Fibroblast of the conjunctiva (primary cell): ENCODE data around the gene FERMT1.
"Not testable (repeated sequence)": the region's sequence is repeated elsewhere in the genome, so short reads cannot be mapped to it uniquely, and the experiment has no call there.

Source experiments
- DNase-seq: peaks from one replicate; pipeline ENCODE4 v3.0.0-alpha.2; 2010; ENCODE audit warnings: low read depth

FERMT1 gene

GRCh38 chr20:6069669-6070068 is 53.2 kb downstream of the FERMT1 start:
- no peak for DNase-seq

GRCh38 chr20:6067763-6068318 is 55.0 kb downstream of the FERMT1 start:
- DNase-seq, result no peak

- DNase-seq, result no peak
Observed at GRCh38 chr20:6066582-6066981, 56.2 kb downstream of the FERMT1 start.

GRCh38 chr20:6061544-6061943 is 61.3 kb downstream of the FERMT1 start:
- no peak for DNase-seq

- DNase-seq, result no peak
Observed at GRCh38 chr20:6060213-6060612, 62.6 kb downstream of the FERMT1 start.

GRCh38 chr20:6058684-6059295 is 64.0 kb downstream of the FERMT1 start:
- no peak for DNase-seq

GRCh38 chr20:6057691-6058090 is 65.1 kb downstream of the FERMT1 start:
- no peak for DNase-seq

GRCh38 chr20:6057139-6057538 is 65.7 kb downstream of the FERMT1 start:
- DNase-seq, result no peak

GRCh38 chr20:6055981-6056569 is 66.8 kb downstream of the FERMT1 start:
- DNase-seq, result no peak

GRCh38 chr20:6055161-6055783 is 67.6 kb downstream of the FERMT1 start:
- DNase-seq, result no peak

GRCh38 chr20:6054689-6055051 is 68.2 kb downstream of the FERMT1 start:
- not testable (repeated sequence) for DNase-seq

- no peak for DNase-seq
Observed at GRCh38 chr20:6053776-6054688, 68.8 kb downstream of the FERMT1 start, which contains the start of gene LRRN4. TSS of gene LRRN4 (minus strand) at chr20:6054060. CDS start at chr20:6052799, 1,261 bp downstream.

- no peak for DNase-seq
Observed at GRCh38 chr20:6053064-6053775, 69.6 kb downstream of the FERMT1 start.

- DNase-seq, result no peak
Observed at GRCh38 chr20:6051505-6051904, 71.3 kb downstream of the FERMT1 start.

- DNase-seq, result no peak
Observed at GRCh38 chr20:6048391-6048790, 74.4 kb downstream of the FERMT1 start.

GRCh38 chr20:6046432-6046831 is 76.4 kb downstream of the FERMT1 start:
- DNase-seq, result no peak

GRCh38 chr20:6045566-6045965 is 77.3 kb downstream of the FERMT1 start:
- DNase-seq, result no peak

GRCh38 chr20:6044115-6044514 is 78.7 kb downstream of the FERMT1 start:
- no peak for DNase-seq

- DNase-seq, result no peak
Observed at GRCh38 chr20:6041808-6042265, 81.0 kb downstream of the FERMT1 start.

GRCh38 chr20:6040958-6041807 is 81.6 kb downstream of the FERMT1 start:
- DNase-seq, result no peak

- no peak for DNase-seq
Observed at GRCh38 chr20:6040540-6040939, 82.3 kb downstream of the FERMT1 start.
